Measurements from ENCODE around the gene PERCC1.

DNA sequence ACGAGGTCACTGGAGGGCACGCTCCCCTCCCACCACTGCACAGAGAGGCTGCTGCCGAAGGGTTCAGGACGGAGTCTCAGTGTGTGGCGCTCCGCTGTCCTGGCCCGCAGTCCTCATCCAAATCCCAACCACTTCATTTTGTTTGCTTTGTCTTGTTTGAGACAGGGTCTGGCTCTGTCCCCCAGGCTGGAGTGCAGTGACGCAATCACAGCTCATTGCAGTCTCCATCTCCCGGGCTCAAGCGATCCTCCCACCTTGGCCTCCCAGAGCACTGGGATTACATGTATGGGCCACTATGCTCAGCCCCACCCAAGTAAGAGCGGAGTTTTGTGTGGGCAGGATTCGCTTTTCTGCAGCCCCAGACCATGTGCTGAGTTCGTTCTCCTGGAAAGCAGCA, 29.1 kb upstream of the PERCC1 start:
- TF ChIP-seq, protein P1, sequence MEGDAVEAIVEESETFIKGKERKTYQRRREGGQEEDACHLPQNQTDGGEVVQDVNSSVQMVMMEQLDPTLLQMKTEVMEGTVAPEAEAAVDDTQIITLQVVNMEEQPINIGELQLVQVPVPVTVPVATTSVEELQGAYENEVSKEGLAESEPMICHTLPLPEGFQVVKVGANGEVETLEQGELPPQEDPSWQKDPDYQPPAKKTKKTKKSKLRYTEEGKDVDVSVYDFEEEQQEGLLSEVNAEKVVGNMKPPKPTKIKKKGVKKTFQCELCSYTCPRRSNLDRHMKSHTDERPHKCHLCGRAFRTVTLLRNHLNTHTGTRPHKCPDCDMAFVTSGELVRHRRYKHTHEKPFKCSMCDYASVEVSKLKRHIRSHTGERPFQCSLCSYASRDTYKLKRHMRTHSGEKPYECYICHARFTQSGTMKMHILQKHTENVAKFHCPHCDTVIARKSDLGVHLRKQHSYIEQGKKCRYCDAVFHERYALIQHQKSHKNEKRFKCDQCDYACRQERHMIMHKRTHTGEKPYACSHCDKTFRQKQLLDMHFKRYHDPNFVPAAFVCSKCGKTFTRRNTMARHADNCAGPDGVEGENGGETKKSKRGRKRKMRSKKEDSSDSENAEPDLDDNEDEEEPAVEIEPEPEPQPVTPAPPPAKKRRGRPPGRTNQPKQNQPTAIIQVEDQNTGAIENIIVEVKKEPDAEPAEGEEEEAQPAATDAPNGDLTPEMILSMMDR (IDR thresholded peaks at IDR 0.05) = no peak
- TF ChIP-seq POLR2A (IDR thresholded peaks at IDR 0.05) = no peak
